Measurements from ENCODE around the gene ATOH8.

ATOH8 gene

GRCh38 chr2:85755122-85756027 lies 1.6 kb downstream of the ATOH8 start:
- DNase-seq: no peak

GRCh38 chr2:85756195-85756594 lies 2.4 kb downstream of the ATOH8 start:
- no peak for DNase-seq

- DNase-seq: no peak
Observed at GRCh38 chr2:85756822-85757435, 3.1 kb downstream of the ATOH8 start.

- no peak for DNase-seq
Observed at GRCh38 chr2:85757860-85758259, 4.1 kb downstream of the ATOH8 start.

- DNase-seq: no peak
Observed at GRCh38 chr2:85758361-85759256, 4.8 kb downstream of the ATOH8 start.

GRCh38 chr2:85759257-85759613 lies 5.4 kb downstream of the ATOH8 start:
- DNase-seq: no peak

GRCh38 chr2:85760371-85760770 lies 6.6 kb downstream of the ATOH8 start:
- DNase-seq: no peak

- DNase-seq: no peak
Observed at GRCh38 chr2:85760872-85761271, 7.1 kb downstream of the ATOH8 start.

GRCh38 chr2:85761512-85761944 lies 7.7 kb downstream of the ATOH8 start:
- no peak for DNase-seq

GRCh38 chr2:85761946-85762345 lies 8.2 kb downstream of the ATOH8 start:
- no peak for DNase-seq

- no peak for DNase-seq
Observed at GRCh38 chr2:85763132-85763531, 9.3 kb downstream of the ATOH8 start.

- no peak for DNase-seq
Observed at GRCh38 chr2:85763831-85764230, 10.0 kb downstream of the ATOH8 start.

GRCh38 chr2:85765081-85765731 lies 11.4 kb downstream of the ATOH8 start:
- no peak for DNase-seq

GRCh38 chr2:85766229-85766628 lies 12.4 kb downstream of the ATOH8 start:
- DNase-seq: no peak

GRCh38 chr2:85767803-85768665 lies 14.2 kb downstream of the ATOH8 start:
- no peak for DNase-seq

- DNase-seq: no peak
Observed at GRCh38 chr2:85768713-85769112, 14.9 kb downstream of the ATOH8 start.

- DNase-seq: no peak
Observed at GRCh38 chr2:85769236-85769982, 15.6 kb downstream of the ATOH8 start.

GRCh38 chr2:85769983-85770362 lies 16.2 kb downstream of the ATOH8 start:
- no peak for DNase-seq

GRCh38 chr2:85770369-85770768 lies 16.6 kb downstream of the ATOH8 start:
- no peak for DNase-seq

GRCh38 chr2:85770786-85771409 lies 17.1 kb downstream of the ATOH8 start:
- DNase-seq: no peak

- no peak for DNase-seq
Observed at GRCh38 chr2:85771486-85771885, 17.7 kb downstream of the ATOH8 start.

Data from CD4-positive, alpha-beta T cell treated with Interleukin-4 for 1 hour (primary cell).